CD4-positive, CD25-positive, alpha-beta regulatory T cell (primary cell): ENCODE measurements around the gene RRAS2. TPM values are rescaled to one million over a fixed set of nuclear protein-coding genes. Genes with fewer than 3 reads are reported as not detected.

Experiments used
- ATAC-seq, 2 donors: fragments of 150-1000 bp; cut with Tn5 transposase; one replicate each; pipeline ENCODE4 v1.10.0; 2021; ENCODE audit warnings: low read depth in 2 of 2, moderate number of reproducible peaks in 2 of 2, moderate library complexity in 1 of 2
- DNase-seq, 3 donors: peaks; one replicate each; pipeline versions ENCODE4 v3.0.0 to v3.0.0-alpha.2; 2012 to 2022; ENCODE audit warnings: mixed read lengths in 1 of 3
- H3K27ac ChIP-seq: one replicate; pipeline ENCODE4 v1.7.0; 2013; ENCODE audit warnings: mild to moderate bottlenecking, low read length; ENCODE audit not compliant: insufficient read depth, poor library complexity, severe bottlenecking
- H3K27me3 ChIP-seq: one replicate; pipeline ENCODE4 v1.7.0; 2013; ENCODE audit warnings: low read length; ENCODE audit not compliant: control insufficient read depth, insufficient read depth
- H3K36me3 ChIP-seq: one replicate; pipeline ENCODE4 v1.7.0; 2013; ENCODE audit warnings: mild to moderate bottlenecking, low read length, moderate library complexity; ENCODE audit not compliant: control insufficient read depth, insufficient read depth
- H3K4me1 ChIP-seq: 2 replicates; pipeline ENCODE4 v1.7.0; 2013; ENCODE audit warnings: mild to moderate bottlenecking, low read length; ENCODE audit not compliant: insufficient read depth, control insufficient read depth, poor library complexity, severe bottlenecking
- H3K4me3 ChIP-seq: one replicate; pipeline ENCODE4 v1.7.0; 2013; ENCODE audit warnings: low read depth, mild to moderate bottlenecking, low read length, moderate library complexity
- H3K9me3 ChIP-seq, 2 experiments: 1 replicate in 1 of 2; 2 replicates in 1 of 2; pipeline ENCODE4 v1.7.0; 2013; ENCODE audit warnings: low read length in 2 of 2, mild to moderate bottlenecking in 1 of 2, moderate library complexity in 1 of 2; ENCODE audit not compliant: control insufficient read depth in 2 of 2
- H3K27ac Mint-ChIP-seq, 3 donors: one replicate each; pipeline ENCODE4 v1.8.0; 2020 to 2022; ENCODE audit warnings: mild to moderate bottlenecking in 3 of 3, mixed read lengths in 3 of 3, moderate library complexity in 2 of 3
- H3K27me3 Mint-ChIP-seq: one replicate; pipeline ENCODE4 v1.8.0; 2022; ENCODE audit warnings: mild to moderate bottlenecking, mixed read lengths
- H3K36me3 Mint-ChIP-seq: one replicate; pipeline ENCODE4 v1.8.0; 2020; ENCODE audit warnings: mixed read lengths
- H3K4me1 Mint-ChIP-seq, 4 donors: one replicate each; pipeline ENCODE4 v1.8.0; 2020 to 2022; ENCODE audit warnings: mixed read lengths in 4 of 4, mild to moderate bottlenecking in 1 of 4
- H3K4me3 Mint-ChIP-seq, 4 donors: one replicate each; pipeline ENCODE4 v1.8.0; 2020 to 2022; ENCODE audit warnings: mild to moderate bottlenecking in 4 of 4, mixed read lengths in 4 of 4, moderate library complexity in 3 of 4
- H3K9me3 Mint-ChIP-seq, 7 donors: one replicate each; pipeline ENCODE4 v1.8.0; 2020 to 2022; ENCODE audit warnings: mixed read lengths in 7 of 7, mild to moderate bottlenecking in 3 of 7, moderate library complexity in 2 of 7
- polyA plus RNA-seq, 4 donors: library from polyadenylated mRNA; unstranded; fragments of 300-500 nt; fragmentation: Illumina TruSeq; gene quantifications; one replicate each; pipeline ENCODE4 v1.2.3, GENCODE V29; 2021
- total RNA-seq: library from RNA; stranded (reverse); gene quantifications from one replicate; pipeline ENCODE4 v1.2.3, GENCODE V29; 2022

RRAS2 gene
- total and polyA plus RNA-seq, 5 donors from 2014 or later, result 1.8 to 13.9 (median 4.2) TPM

- Histone ChIP-seq H3K4me1 (no peaks in the 10 kb centered on the region), H3K36me3 (no peaks in the 10 kb centered on the region)
- H3K4me1 Mint-ChIP-seq, result peaks cover 4 to 20% (median 14%) of the 10 kb centered on the region in 4 donors
Measured at GRCh38 chr11:14314127-14314526, 44.9 kb downstream of the RRAS2 start.

GRCh38 chr11:14312736-14313438, 46.1 kb downstream of the RRAS2 start:
- Histone ChIP-seq H3K27me3 (no peaks in the 10 kb centered on the region), H3K4me3 (no peak overlapping the region), H3K36me3 (no peaks in the 10 kb centered on the region), H3K9me3 (no peaks in the 10 kb centered on the region), H3K4me1 (no peaks in the 10 kb centered on the region), H3K27ac (no peak overlapping the region)
- peaks cover 0 to 3% (median 0%) of the 10 kb centered on the region in 7 donors for H3K9me3 Mint-ChIP-seq
- peak in 1 of 3 donors; percentile 14 for DNase-seq
- peak; percentile 37 to 42 for ATAC-seq
- H3K36me3 Mint-ChIP-seq, result no peaks in the 10 kb centered on the region
- H3K27ac Mint-ChIP-seq, result no peak overlapping the region
- no peaks in the 10 kb centered on the region for H3K27me3 Mint-ChIP-seq
- peaks cover 4 to 17% (median 14%) of the 10 kb centered on the region in 4 donors for H3K4me1 Mint-ChIP-seq
- no peak overlapping the region for H3K4me3 Mint-ChIP-seq

More at GRCh38 chr11:14314127-14314526, 44.9 kb downstream of the RRAS2 start:
- Histone ChIP-seq H3K9me3 (no peaks in the 10 kb centered on the region), H3K27me3 (no peaks in the 10 kb centered on the region), H3K4me3 (no peak overlapping the region), H3K27ac (no peak overlapping the region)
- no peak overlapping the region for H3K4me3 Mint-ChIP-seq
- no peak for DNase-seq
- H3K27me3 Mint-ChIP-seq, result peaks cover 4% of the 10 kb centered on the region
- H3K27ac Mint-ChIP-seq, result no peak overlapping the region
- peaks cover 0 to 3% (median 0%) of the 10 kb centered on the region in 7 donors for H3K9me3 Mint-ChIP-seq
- no peaks in the 10 kb centered on the region for H3K36me3 Mint-ChIP-seq
- no peak for ATAC-seq

GRCh38 chr11:14310679-14311078, 48.3 kb downstream of the RRAS2 start:
- H3K27ac ChIP-seq, result no peak overlapping the region
- no peaks in the 10 kb centered on the region for H3K27me3 ChIP-seq
- H3K27ac Mint-ChIP-seq, result no peak overlapping the region
- H3K36me3 Mint-ChIP-seq, result no peaks in the 10 kb centered on the region
- H3K4me3 Mint-ChIP-seq, result no peak overlapping the region
- no peak for ATAC-seq
- no peaks in the 10 kb centered on the region for H3K36me3 ChIP-seq
- peaks cover 4 to 15% (median 11%) of the 10 kb centered on the region in 4 donors for H3K4me1 Mint-ChIP-seq
- DNase-seq, result no peak
- no peaks in the 10 kb centered on the region for H3K4me1 ChIP-seq
- no peak overlapping the region for H3K4me3 ChIP-seq
- H3K27me3 Mint-ChIP-seq, result no peaks in the 10 kb centered on the region
- peaks cover 0 to 3% (median 0%) of the 10 kb centered on the region in 7 donors for H3K9me3 Mint-ChIP-seq
- H3K9me3 ChIP-seq, result no peaks in the 10 kb centered on the region

GRCh38 chr11:14309425-14310192, 49.4 kb downstream of the RRAS2 start:
- no peak for ATAC-seq
- Histone ChIP-seq H3K27ac (no peak overlapping the region), H3K36me3 (no peaks in the 10 kb centered on the region), H3K4me3 (no peak overlapping the region), H3K9me3 (no peaks in the 10 kb centered on the region), H3K27me3 (no peaks in the 10 kb centered on the region), H3K4me1 (no peaks in the 10 kb centered on the region)
- peaks cover 4 to 11% (median 9%) of the 10 kb centered on the region in 4 donors for H3K4me1 Mint-ChIP-seq
- DNase-seq, result no peak
- peaks cover 0 to 3% (median 0%) of the 10 kb centered on the region in 7 donors for H3K9me3 Mint-ChIP-seq
- H3K36me3 Mint-ChIP-seq, result no peaks in the 10 kb centered on the region
- no peaks in the 10 kb centered on the region for H3K27me3 Mint-ChIP-seq
- H3K27ac Mint-ChIP-seq, result no peak overlapping the region
- no peak overlapping the region for H3K4me3 Mint-ChIP-seq

GRCh38 chr11:14308897-14309387, 50.0 kb downstream of the RRAS2 start:
- ATAC-seq (no peak), DNase-seq (peak in 1 of 3 donors; percentile 2)
- no peaks in the 10 kb centered on the region for H3K9me3 ChIP-seq
- no peak overlapping the region for H3K27ac Mint-ChIP-seq
- no peak overlapping the region for H3K4me3 Mint-ChIP-seq
- no peaks in the 10 kb centered on the region for H3K4me1 ChIP-seq
- no peaks in the 10 kb centered on the region for H3K27me3 Mint-ChIP-seq
- no peak overlapping the region for H3K4me3 ChIP-seq
- no peaks in the 10 kb centered on the region for H3K27me3 ChIP-seq
- H3K9me3 Mint-ChIP-seq, result peaks cover 0 to 3% (median 0%) of the 10 kb centered on the region in 7 donors
- no peaks in the 10 kb centered on the region for H3K36me3 ChIP-seq
- H3K36me3 Mint-ChIP-seq, result no peaks in the 10 kb centered on the region
- H3K4me1 Mint-ChIP-seq, result peaks cover 4 to 11% (median 7%) of the 10 kb centered on the region in 4 donors
- H3K27ac ChIP-seq, result no peak overlapping the region

- Mint-ChIP-seq H3K4me1 (peaks cover under 1 to 7% (median 4%) of the 10 kb centered on the region in 4 donors), H3K36me3 (no peaks in the 10 kb centered on the region), H3K4me3 (no peak overlapping the region), H3K9me3 (peaks cover 0 to 1% (median 0%) of the 10 kb centered on the region in 7 donors), H3K27ac (no peak overlapping the region), H3K27me3 (no peaks in the 10 kb centered on the region)
- Histone ChIP-seq H3K27me3 (no peaks in the 10 kb centered on the region), H3K27ac (no peak overlapping the region), H3K4me1 (no peaks in the 10 kb centered on the region), H3K9me3 (no peaks in the 10 kb centered on the region), H3K36me3 (no peaks in the 10 kb centered on the region), H3K4me3 (no peak overlapping the region)
- DNase-seq, result peak in 2 of 3 donors; percentile 11 to 58
- peak; percentile 44 to 66 for ATAC-seq
Measured at GRCh38 chr11:14308114-14308896, 50.7 kb downstream of the RRAS2 start.

- no peak for DNase-seq
Measured at GRCh38 chr11:14306481-14306880, 52.5 kb downstream of the RRAS2 start.

More at GRCh38 chr11:14306481-14306880, 52.5 kb downstream of the RRAS2 start:
- no peaks in the 10 kb centered on the region for H3K36me3 Mint-ChIP-seq
- H3K9me3 Mint-ChIP-seq, result no peaks in the 10 kb centered on the region
- H3K4me1 ChIP-seq, result no peaks in the 10 kb centered on the region
- H3K27ac Mint-ChIP-seq, result no peak overlapping the region
- no peaks in the 10 kb centered on the region for H3K27me3 ChIP-seq
- no peaks in the 10 kb centered on the region for H3K36me3 ChIP-seq
- no peaks in the 10 kb centered on the region for H3K27me3 Mint-ChIP-seq
- H3K4me3 Mint-ChIP-seq, result no peak overlapping the region
- ATAC-seq, result no peak
- H3K4me3 ChIP-seq, result no peak overlapping the region
- H3K27ac ChIP-seq, result no peak overlapping the region
- no peaks in the 10 kb centered on the region for H3K9me3 ChIP-seq
- no peaks in the 10 kb centered on the region for H3K4me1 Mint-ChIP-seq
